ENCODE data around the gene ARVCF.

The ARVCF gene, protein sequence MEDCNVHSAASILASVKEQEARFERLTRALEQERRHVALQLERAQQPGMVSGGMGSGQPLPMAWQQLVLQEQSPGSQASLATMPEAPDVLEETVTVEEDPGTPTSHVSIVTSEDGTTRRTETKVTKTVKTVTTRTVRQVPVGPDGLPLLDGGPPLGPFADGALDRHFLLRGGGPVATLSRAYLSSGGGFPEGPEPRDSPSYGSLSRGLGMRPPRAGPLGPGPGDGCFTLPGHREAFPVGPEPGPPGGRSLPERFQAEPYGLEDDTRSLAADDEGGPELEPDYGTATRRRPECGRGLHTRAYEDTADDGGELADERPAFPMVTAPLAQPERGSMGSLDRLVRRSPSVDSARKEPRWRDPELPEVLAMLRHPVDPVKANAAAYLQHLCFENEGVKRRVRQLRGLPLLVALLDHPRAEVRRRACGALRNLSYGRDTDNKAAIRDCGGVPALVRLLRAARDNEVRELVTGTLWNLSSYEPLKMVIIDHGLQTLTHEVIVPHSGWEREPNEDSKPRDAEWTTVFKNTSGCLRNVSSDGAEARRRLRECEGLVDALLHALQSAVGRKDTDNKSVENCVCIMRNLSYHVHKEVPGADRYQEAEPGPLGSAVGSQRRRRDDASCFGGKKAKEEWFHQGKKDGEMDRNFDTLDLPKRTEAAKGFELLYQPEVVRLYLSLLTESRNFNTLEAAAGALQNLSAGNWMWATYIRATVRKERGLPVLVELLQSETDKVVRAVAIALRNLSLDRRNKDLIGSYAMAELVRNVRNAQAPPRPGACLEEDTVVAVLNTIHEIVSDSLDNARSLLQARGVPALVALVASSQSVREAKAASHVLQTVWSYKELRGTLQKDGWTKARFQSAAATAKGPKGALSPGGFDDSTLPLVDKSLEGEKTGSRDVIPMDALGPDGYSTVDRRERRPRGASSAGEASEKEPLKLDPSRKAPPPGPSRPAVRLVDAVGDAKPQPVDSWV

DNA sequence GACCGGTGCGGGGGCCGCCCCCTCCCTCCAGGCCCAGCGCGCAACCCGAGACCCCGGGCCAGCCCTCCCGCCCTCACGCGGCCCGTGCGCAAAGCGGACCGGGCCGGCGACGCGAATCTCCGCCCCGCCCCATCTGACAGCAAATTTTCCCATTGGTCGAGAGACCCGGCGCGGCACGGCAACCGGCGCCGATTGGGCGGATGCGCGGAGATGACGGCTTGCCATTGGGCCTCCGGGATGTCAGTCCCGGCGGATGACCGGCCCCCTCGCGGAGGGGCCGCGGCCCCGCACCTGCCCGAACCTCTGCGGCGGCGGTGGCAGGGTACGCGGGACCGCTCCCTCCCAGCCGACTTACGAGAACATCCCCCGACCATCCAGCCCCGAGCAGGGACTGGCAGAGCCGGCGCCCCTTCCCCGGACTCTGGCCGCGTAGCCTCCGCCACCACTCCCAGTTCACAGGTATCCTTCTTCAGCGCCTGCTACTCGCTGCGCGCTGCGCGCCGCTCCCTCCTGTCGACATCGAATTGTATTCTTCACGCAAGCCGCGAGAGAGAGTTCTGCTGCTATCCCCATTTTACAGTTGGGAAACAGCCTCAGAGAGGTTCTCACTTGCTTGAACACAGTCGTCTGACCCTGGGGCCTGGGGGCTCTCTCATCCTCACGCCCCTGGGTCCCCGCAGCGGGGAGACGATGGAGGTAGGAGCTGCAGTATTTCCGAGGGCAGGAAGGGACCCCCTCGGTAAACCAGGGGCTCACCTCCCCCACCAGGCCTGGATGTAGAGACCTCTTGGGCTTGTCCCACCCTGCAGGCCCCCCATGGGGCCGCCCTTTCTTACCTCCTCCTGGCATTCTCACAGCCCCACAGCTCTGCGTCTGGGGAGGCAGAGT is at the start of gene ARVCF:
ARVCF (minus strand) TSS at position 90 of the 888 bp plus-strand sequence. CDS start 26,029 bp downstream, outside the sequence.
- peak; percentile 94 for DNase-seq

DNA sequence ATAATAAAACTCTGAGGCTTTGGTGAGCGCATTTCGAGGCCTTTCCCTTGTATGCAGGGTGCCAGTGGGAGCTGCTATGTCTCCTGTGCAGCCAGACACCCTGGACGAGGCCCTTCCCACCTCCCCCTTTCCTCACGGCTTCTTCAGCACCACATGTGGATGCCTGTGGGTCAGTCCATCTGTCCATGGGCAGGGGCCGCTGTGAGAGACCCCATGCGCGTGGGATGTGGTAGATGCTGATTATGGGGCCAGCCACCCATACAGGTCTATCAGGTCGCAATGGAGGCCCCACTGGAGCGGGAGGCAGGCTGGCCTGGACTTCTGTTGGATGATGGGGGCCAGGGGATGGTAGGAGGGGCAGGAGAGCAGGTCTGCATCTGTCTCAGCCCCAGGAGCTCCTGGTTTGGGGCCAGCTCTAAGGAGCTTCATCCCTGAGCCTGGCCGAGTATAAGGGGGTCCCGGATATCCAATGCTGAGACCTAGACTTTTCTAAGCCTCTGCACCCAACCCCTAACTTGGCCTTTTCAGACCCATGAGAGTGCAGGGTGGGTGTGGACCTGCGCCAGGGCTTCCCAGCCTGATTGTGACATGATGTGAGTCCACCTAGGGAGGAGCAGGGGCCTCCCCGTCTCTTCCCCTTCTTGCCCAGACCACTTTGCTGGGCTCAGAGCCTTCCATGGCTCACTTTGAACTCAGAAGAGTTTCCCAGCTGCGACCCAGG is 49.4 kb upstream of the ARVCF start:
- no peak for DNase-seq

DNA sequence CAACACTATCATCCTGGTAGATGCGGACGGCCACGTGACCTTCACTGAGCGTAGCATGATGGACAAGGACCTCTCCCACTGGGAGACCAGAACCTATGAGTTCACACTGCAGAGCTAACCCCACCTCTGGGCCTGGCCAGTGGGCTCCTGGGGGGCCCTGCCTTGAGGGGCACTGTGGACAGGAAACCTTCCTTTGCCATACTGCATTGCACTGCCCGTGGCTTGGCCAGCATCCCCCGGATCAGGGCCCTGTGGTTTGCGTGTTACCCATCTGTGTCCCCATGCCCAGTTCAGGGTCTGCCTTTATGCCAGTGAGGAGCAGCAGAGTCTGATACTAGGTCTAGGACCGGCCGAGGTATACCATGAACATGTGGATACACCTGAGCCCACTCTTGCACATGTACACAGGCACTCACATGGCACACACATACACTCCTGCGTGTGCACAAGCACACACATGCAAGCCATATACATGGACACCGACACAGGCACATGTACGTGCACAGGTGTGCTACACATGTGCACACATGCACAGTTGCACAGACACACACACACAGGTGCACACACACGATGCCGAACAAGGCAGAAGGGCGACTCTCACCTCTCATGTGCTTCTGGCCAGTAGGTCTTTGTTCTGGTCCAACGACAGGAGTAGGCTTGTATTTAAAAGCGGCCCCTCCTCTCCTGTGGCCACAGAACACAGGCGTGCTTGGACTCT is 48.1 kb upstream of the ARVCF start:
- no peak for DNase-seq

DNA sequence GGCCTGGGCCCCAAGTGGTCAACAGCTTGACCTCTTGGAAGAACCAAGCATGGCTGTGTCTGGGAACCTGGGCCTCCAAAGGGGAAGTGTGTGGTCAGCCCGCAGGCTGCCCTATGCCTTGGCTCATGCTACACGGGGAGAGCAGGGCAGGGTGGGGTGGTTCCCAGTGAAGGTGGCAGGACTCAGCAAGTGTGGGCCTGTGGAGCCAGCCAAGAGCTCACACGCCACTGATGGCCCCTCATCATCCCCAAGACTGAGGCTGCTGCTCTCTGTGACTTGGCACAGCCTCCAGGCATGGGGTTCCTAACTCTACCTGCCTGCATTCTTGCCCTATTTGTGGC is 47.5 kb upstream of the ARVCF start:
- DNase-seq: no peak

DNA sequence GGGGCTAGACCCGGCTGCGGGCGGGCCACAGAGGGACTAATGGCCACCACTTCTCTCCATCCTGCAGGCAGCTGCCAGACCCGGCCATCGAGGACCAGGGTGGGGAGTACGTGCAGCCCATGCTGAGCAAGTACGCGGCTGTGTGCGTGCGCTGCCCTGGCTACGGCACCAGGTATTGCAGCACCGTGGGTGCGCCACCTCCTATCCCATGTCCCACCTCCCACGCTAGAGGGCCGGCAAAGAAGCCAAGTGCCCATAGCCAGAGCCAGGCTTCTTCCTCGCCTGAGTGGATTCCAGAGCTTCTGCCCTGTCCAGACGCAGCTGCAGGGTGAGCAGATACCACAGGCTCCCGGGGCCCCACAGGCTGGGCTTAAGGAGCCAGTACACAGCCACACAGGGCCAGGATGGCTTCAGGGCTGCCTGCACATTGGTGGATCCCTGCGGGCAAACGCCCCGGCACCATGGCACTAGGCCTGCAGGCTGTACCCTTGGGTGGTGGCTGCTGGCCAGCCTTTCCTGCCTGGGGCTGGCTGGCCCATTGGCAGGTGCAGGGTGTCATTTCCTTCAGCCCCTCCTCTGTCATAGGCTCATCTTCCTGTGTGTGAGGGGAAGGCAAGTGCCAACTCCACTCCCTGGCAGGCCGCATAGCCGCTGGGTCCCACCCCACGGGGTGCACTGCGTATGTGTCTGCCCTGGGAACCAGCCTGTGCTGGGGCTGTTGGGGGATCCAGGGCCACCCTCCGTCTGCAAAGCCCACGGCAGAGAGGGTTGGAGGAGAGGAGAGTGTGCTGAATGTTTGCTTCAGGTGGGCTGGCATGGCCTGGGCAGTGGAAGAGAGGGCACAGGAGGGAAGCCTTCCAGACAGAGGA is 46.9 kb upstream of the ARVCF start:
- DNase-seq: no peak

DNA sequence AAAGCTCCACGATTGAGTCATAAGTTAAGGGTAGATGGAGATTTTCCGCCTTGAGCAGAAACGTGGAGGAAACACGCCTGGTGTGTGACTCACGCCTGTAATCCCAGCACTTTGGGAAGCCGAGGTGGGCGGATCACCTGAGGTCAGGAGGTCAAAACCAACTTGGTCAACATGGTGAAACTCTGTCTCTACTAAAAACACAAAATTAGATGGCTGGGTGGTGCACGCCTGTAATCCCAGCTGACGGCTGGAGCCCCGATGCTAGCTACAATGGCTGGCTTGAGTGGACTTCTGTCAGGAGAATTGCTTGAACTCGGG is 46.1 kb upstream of the ARVCF start:
- no peak for DNase-seq

DNA sequence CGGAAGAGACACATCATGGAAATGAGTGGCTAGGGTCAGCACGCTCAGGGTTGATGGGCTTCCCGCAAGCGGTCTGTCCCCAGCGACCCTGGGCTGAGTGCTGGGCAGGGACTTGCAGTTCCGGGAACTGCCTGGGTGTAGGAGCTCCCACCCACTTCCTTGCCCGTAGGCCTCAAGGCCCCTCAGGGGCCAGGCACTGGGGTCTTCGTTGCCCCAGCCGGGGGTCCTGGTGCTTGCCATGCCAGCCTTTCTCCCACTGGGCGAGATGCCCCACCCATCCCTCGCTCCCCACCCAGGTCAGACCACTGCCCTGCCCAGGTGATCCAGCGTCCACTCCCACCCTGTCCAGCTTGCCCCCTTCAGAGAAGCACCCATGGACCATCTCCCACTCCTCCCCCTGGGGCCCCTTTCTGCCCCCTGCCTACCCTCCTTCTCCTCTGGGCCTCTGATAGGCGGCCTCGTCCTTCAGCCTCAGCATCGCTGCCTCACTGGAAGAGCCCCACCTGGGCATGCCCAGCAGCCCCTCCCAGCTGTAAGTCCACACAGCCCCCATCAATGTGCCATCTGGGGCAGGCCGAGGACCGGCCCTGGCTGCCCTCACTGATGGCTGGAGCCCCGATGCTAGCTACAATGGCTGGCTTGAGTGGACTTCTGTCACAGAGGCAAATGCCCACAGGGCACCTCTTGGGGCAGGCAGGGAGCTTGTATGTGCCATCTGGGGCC is 45.6 kb upstream of the ARVCF start:
- no peak for DNase-seq

DNA sequence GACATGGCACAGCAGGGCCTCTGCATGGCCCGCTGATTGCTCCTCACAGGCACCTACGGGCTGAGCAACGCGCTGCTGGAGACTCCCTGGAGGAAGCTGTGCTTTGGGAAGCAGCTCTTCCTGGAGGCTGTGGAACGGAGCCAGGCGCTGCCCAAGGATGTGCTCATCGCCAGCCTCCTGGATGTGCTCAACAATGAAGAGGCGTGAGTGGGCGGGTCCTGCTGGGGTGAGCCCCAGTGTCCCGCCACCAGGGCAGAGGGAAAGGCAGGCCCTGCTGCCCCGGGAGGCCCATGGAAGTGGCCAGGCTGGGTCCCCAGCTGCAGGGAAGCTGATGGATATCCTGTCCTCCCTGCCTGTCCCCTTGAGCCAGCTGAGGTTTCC is 44.8 kb upstream of the ARVCF start:
- DNase-seq: no peak

DNA sequence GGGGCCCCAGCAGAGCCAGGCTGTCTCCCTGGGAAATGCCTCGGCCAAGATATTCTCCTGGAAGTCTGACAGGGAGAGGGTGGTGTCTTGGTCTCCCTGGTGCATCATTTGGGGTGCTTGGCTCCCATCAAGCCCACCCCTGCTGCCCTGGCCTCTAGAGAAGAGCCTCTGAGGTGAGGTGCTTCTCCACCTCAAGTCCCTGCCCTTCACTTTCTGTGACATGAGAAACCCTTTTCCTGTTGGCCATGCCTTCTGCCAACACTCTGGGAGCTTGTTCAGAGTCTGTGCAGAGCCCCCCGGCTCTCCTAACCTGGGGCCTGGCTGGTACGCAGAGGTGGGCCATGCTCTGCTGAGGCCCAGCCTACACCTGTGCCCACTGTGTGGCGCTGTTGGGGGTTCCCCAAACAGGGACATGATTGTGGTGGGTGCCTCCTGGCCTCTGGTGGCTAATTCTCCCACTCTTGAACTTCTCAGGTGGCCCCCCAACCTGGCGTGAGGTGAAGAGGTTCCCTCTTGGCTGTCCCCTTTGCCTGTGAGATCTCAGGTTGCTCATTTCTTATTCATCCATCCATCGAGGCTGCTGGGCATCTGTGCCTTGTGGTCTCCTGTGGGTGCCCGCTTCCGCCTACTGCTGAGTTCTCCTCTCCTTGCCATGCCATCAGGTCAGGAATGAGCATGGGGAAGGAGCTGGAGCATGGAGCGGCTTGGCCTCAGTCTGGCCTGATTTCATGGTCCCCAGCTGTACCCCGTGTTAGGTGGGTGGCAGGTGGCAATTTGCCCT is 44.3 kb upstream of the ARVCF start:
- no peak for DNase-seq

DNA sequence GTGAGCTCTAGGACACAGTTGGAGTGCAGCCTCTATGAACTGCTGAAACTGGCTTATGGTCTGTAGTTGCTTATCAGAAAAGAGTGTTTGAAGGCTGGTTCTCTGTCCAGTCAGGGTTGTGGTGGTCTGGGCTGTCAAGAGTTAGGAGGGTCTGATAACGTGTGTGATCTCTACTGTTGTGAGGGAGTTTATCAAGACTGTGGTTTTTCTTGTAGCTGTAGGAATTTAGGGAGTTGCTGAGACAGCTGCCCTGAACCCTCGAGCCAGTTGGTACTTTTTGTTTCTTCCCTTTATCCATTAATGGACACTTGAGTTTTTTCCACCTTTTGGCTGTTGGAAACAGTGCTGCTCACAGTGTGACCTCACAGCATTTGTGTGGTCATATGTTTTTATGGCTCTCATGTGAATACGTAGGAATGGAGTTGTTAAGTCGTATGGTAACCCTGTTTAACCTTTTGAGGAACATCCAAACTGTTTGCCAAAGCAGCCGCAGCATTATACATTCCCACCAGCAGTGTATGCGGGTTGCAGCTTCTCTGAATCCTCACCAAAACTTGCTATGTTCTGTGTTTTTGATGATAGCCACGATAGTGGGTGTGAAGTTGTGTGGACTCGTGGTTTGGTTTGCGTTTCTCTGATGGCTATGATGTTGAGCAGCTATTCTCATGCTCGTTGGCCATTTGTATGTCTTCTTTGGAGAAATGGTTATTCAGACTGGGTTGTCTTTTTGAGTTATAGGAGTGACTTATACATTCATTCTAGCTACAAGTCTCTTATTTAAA is 42.6 kb upstream of the ARVCF start:
- peak; percentile 73 for DNase-seq

DNA sequence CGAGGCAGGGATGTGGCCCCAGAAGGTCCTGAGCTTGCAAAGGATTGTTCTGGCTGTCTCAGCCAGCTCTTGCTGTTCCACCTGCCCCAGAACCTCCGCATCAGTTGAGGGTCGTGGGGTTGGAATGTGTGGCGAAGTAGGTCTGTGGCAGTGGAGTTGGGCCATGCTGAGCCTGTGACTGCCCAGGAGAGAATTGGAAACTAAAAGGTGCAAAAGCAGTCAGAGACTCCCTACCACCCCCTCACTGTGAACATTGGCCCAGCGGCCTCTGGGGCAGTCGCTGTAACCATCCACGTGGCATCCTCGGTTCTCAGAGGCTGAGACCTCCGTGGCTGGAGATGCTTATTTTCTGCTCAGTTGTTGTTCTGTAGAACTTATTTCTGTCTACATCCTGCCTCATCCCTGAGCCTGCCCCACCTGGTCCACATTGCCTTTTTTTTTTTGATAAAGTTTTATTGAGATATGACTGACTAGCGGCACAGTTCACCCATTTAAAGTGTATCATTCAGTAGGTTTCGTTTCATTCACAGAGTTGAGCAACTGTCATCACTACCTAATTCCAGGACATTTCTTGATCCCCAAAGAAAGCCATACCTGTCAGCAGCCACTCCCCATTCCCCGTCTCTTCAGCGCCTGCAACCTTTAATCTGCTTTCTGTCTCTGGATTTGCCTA is 41.1 kb upstream of the ARVCF start:
- DNase-seq: no peak

DNA sequence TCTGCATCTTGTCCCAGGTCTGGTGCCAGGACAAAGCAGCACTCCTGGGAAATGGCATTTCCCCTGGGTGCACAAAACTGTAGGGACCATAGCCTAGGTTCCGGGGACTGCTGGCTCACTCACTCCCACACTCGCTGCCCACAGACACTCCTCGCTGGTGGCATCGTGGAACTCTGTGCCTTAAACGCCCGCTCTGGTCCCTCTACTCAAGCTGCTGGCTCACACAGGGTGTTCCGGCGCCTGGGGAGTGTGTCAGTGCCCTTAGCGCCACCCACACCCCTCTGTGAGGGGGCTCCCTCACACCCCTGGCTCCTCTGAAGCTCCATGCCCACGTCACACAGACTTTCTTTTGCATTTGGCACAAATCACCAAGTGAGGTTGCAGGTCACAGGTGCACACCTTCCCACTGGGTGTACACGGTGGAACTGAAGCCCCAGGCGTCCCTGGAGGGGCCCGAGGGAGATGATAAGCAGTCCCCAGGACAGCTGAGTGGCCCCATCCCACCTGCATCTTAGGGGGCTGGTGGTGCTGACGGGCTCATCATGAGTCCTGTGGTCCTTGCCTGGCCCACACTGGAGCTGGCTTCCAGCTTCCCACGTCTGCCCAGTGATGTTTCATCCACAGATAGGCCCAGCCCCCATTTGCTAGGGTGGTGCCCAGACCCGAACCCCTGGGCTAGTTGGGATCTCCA is 40.2 kb upstream of the ARVCF start:
- no peak for DNase-seq

DNA sequence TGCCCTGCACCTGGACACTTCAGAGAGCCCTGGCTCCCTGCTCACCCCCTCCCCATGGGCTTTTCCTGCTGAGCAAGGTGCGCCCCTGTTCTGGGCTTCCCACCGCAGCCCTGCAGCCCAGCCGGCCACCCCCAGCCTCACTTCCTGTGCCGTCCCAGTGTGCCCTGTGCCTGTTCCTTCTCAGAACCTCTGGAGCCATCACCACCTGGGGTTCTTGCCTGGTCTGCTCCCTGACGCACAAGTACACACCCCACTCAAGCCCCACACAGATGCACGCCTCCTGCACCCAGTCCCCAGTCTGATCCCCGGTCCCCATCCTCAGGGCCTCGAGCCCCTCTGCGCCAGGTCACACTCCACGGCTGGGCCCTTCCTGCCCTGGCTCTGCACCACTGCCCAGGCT is 39.5 kb upstream of the ARVCF start:
- no peak for DNase-seq

DNA sequence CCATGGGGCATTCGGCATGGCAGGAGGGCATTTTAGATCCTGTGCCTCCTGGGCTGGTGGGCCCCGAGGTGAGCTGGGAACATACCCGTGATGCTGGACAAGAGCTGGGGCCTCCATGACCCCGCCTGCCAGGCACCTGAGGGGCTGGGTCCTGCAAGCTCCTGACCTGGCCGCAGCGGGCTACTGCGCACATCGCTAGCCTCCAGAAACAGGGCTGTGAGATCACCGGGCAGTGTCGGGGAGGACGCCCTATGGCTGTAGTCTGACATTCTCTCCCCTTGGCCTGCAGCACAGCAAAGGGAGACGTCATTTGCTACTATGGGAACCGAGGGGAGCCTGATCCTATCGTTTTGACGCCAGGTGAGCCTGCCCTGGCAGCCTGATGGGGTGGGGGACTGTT is 39.0 kb upstream of the ARVCF start:
- no peak for DNase-seq

DNA sequence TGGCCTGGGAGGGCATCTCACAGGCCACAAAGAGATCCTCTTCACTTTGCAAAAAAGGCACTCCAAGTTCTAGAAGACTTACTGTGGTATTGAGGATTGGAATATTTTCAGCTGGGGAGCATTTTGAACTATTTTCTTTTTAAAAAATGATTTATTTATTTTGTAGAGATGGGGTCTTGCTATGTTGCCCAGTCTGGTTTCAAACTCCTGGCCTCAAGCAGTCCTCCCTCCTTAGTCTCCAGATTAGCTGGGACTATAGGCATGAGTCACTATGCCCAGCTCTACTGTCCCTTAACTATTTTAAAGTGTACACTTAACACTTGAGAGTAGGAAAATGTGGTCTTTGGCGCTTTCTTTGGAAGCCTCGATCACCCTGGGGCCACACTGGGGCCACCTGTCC is 38.5 kb upstream of the ARVCF start:
- no peak for DNase-seq

DNA sequence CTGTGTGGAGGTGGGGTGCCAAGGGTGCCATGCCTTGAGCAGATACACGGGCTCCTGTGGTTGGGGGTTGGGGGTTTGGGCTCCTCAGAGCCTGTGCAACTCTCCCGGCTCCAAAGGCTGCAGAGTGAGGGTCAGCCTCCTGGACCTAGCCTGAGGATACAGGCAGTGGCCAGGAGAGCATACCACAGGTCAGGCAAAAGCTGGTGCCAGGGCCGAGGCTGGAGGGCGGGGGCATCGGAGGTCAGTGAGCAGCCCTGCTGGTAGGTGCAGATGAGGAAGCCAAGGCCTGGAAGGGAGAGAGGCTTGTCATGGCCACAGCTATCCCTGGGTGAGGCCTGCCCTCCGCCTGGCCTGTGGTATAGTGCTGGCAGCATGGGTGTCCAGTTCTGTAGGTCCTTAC is 37.9 kb upstream of the ARVCF start:
- DNase-seq: no peak

DNA sequence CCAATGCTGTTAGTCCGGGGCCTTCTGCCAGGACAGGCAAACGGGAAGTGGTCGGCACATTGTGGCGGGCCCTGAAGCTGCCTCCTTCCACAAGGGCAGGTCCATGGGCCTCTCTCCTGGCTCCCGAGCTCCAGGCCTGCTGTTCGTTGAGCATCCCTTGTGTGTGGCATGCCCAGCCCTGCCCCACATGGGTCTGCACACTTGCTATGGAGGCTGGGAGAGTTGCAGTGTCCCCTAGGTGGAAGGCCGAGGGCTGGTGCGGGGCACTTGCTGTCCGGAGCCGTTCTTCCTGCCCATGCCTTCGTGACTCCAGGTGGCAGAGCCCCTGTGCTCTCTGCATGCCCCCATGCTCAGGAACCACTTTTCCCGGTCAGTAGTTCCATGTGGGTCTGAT is 37.4 kb upstream of the ARVCF start:
- no peak for DNase-seq
